H9 (cell line): ENCODE data around the gene PLP2. TPM values are rescaled to one million over a fixed set of nuclear protein-coding genes. Genes with fewer than 3 reads are reported as not detected.

ENCODE experiments used
- DNase-seq: peaks from one replicate; pipeline ENCODE4 v3.0.0-alpha.2; 2017
- H2AFZ ChIP-seq: one replicate; pipeline ENCODE4 v1.6.1; 2013; ENCODE audit warnings: mild to moderate bottlenecking, low read length, control low read depth, moderate library complexity
- H2AK5ac ChIP-seq: 2 replicates; pipeline ENCODE4 v1.6.1; 2013; ENCODE audit warnings: low read length, control low read depth, mixed read lengths; ENCODE audit not compliant: insufficient read length
- H2BK120ac ChIP-seq: one replicate; pipeline ENCODE4 v1.6.1; 2013; ENCODE audit warnings: low read depth, mild to moderate bottlenecking, low read length, control low read depth, inconsistent platforms; ENCODE audit not compliant: poor library complexity, severe bottlenecking
- H2BK12ac ChIP-seq: 2 replicates; pipeline ENCODE4 v1.6.1; 2013; ENCODE audit warnings: low read length, control low read depth, mixed read lengths, low read depth; ENCODE audit not compliant: insufficient read length
- H2BK15ac ChIP-seq: 2 replicates; pipeline ENCODE4 v1.6.1; 2013; ENCODE audit warnings: low read depth, low read length, control low read depth
- H2BK20ac ChIP-seq: one replicate; pipeline ENCODE4 v1.6.1; 2013; ENCODE audit warnings: low read depth, mild to moderate bottlenecking, low read length, control low read depth, inconsistent platforms; ENCODE audit not compliant: poor library complexity, severe bottlenecking
- H2BK5ac ChIP-seq: 2 replicates; pipeline ENCODE4 v1.6.1; 2013; ENCODE audit warnings: low read length, control low read depth, mixed read lengths; ENCODE audit not compliant: insufficient read length
- H3K14ac ChIP-seq: 2 replicates; pipeline ENCODE4 v1.6.1; 2013; ENCODE audit warnings: low read length, control low read depth; ENCODE audit not compliant: insufficient read depth
- H3K18ac ChIP-seq: 2 replicates; pipeline ENCODE4 v1.6.1; 2013; ENCODE audit warnings: low read depth, mild to moderate bottlenecking, mixed read lengths, low read length, control low read depth; ENCODE audit not compliant: insufficient read length
- H3K23ac ChIP-seq: 2 replicates; pipeline ENCODE4 v1.6.1; 2013; ENCODE audit warnings: low read length, control low read depth, mixed read lengths, low read depth; ENCODE audit not compliant: insufficient read length
- H3K23me2 ChIP-seq: 2 replicates; pipeline ENCODE4 v1.6.1; 2013; ENCODE audit warnings: low read depth, mild to moderate bottlenecking, mixed read lengths, low read length, control low read depth; ENCODE audit not compliant: insufficient read length, poor library complexity, severe bottlenecking
- H3K27ac ChIP-seq: 2 replicates; pipeline ENCODE4 v1.5.1; 2013; ENCODE audit warnings: low read length, control low read depth, mixed read lengths, low read depth; ENCODE audit not compliant: insufficient read length
- H3K27me3 ChIP-seq: 2 replicates; pipeline ENCODE4 v1.6.1; 2013; ENCODE audit warnings: low read length, control low read depth, inconsistent platforms; ENCODE audit not compliant: insufficient read depth
- H3K4ac ChIP-seq: 2 replicates; pipeline ENCODE4 v1.6.1; 2013; ENCODE audit warnings: low read depth, mild to moderate bottlenecking, control low read depth, inconsistent platforms, low read length, moderate library complexity
- H3K4me1 ChIP-seq: 2 replicates; pipeline ENCODE4 v1.6.1; 2013; ENCODE audit warnings: low read length, control low read depth, inconsistent platforms; ENCODE audit not compliant: insufficient read depth
- H3K4me2 ChIP-seq: 2 replicates; pipeline ENCODE4 v1.6.1; 2013; ENCODE audit warnings: low read length, control low read depth, mixed read lengths; ENCODE audit not compliant: insufficient read length, insufficient read depth
- H3K56ac ChIP-seq: 2 replicates; pipeline ENCODE4 v1.6.1; 2013; ENCODE audit warnings: low read depth, mild to moderate bottlenecking, mixed read lengths, low read length, control low read depth; ENCODE audit not compliant: insufficient read length
- H3K79me1 ChIP-seq: 2 replicates; pipeline ENCODE4 v1.6.1; 2013; ENCODE audit warnings: low read depth, mild to moderate bottlenecking, moderate library complexity, low read length, control low read depth, inconsistent platforms; ENCODE audit not compliant: insufficient read depth, poor library complexity, severe bottlenecking
- H3K79me2 ChIP-seq: 2 replicates; pipeline ENCODE4 v1.6.1; 2013; ENCODE audit warnings: low read length, control low read depth, inconsistent platforms; ENCODE audit not compliant: insufficient read depth
- H3K9ac ChIP-seq: 2 replicates; pipeline ENCODE4 v1.6.1; 2013; ENCODE audit warnings: low read length, control low read depth, mixed read lengths; ENCODE audit not compliant: insufficient read length; ENCODE audit errors: extremely low read depth
- H3K9me3 ChIP-seq: one replicate; pipeline ENCODE4 v1.6.1; 2013; ENCODE audit warnings: low read depth, low read length, inconsistent platforms; ENCODE audit not compliant: control insufficient read depth
- H3T11ph ChIP-seq: one replicate; pipeline ENCODE4 v1.6.1; 2013; ENCODE audit warnings: mild to moderate bottlenecking, low read length, control low read depth, inconsistent platforms
- H4K20me1 ChIP-seq: one replicate; pipeline ENCODE4 v1.6.1; 2013; ENCODE audit not compliant: control insufficient read depth, insufficient read length, insufficient read depth
- H4K5ac ChIP-seq: 2 replicates; pipeline ENCODE4 v1.6.1; 2013; ENCODE audit warnings: low read depth, mild to moderate bottlenecking, mixed read lengths, low read length, control low read depth; ENCODE audit not compliant: insufficient read length
- H4K8ac ChIP-seq: replicated peaks from 2 replicates; pipeline ENCODE4 v1.6.1; 2013; ENCODE audit warnings: low read length, control low read depth, mixed read lengths, low read depth; ENCODE audit not compliant: insufficient read length
- H4K91ac ChIP-seq: 2 replicates; pipeline ENCODE4 v1.6.1; 2013; ENCODE audit warnings: low read depth, mild to moderate bottlenecking, moderate library complexity, mixed read lengths, low read length, control low read depth; ENCODE audit not compliant: insufficient read length
- H3K27ac Mint-ChIP-seq, 3 experiments: 2 replicates in 2 of 3; 3 replicates in 1 of 3; pipeline ENCODE4 v1.8.0; 2020 to 2021; ENCODE audit warnings: mixed read lengths in 3 of 3, mild to moderate bottlenecking in 1 of 3, moderate library complexity in 1 of 3
- H3K27me3 Mint-ChIP-seq: 2 replicates; pipeline ENCODE4 v1.8.0; 2021; ENCODE audit warnings: low read depth, mild to moderate bottlenecking, moderate library complexity, mixed read lengths
- H3K36me3 Mint-ChIP-seq, 3 experiments: 2 replicates in 2 of 3; 3 replicates in 1 of 3; pipeline ENCODE4 v1.8.0; 2020 to 2021; ENCODE audit warnings: low read depth in 3 of 3, mixed read lengths in 3 of 3; ENCODE audit not compliant: insufficient read depth in 1 of 3
- H3K4me1 Mint-ChIP-seq, 2 experiments: 2 replicates each; pipeline ENCODE4 v1.8.0; 2020; ENCODE audit warnings: mixed read lengths in 2 of 2
- H3K4me3 Mint-ChIP-seq, 2 experiments: 2 replicates in 1 of 2; 3 replicates in 1 of 2; pipeline ENCODE4 v1.8.0; 2020 to 2021; ENCODE audit warnings: mild to moderate bottlenecking in 2 of 2, mixed read lengths in 2 of 2, moderate library complexity in 1 of 2
- H3K9me3 Mint-ChIP-seq, 2 experiments: 2 replicates in 1 of 2; 3 replicates in 1 of 2; pipeline ENCODE4 v1.8.0; 2020; ENCODE audit warnings: mild to moderate bottlenecking in 2 of 2, mixed read lengths in 2 of 2, moderate library complexity in 1 of 2
- CTCF ChIP-seq: fragments of 200-600 bp; sonication (generic); conservative IDR thresholded peaks from 3 replicates; pipeline ENCODE4 v1.8.0; 2021; ENCODE audit warnings: antibody characterized with exemption, mild to moderate bottlenecking
- WGBS: extraction: QIAGEN DNeasy Blood & Tissue Kit; methylation state at CpG from one replicate; pipeline ENCODE4 v1.1.7; 2013; ENCODE audit warnings: missing lambda C conversion rate, low lambda C conversion rate, mixed read lengths; ENCODE audit not compliant: insufficient read length; ENCODE audit errors: extremely low coverage; 5-methylcytosine and 5-hydroxymethylcytosine counted together
- total RNA-seq: library from RNA; stranded (reverse); gene quantifications from 2 replicates; pipeline ENCODE4 v1.2.1, GENCODE V29; 2021

Gene PLP2
- total RNA-seq, 1 experiment from 2014 or later, result 11.7 TPM

GRCh38 chrX:49187526-49187925 lies 15.8 kb downstream of the PLP2 start:
- Histone ChIP-seq H3K79me2 (no peaks in the 10 kb centered on the region), H3K4me2 (peak overlapping the region; percentile 49)

More at GRCh38 chrX:49187526-49187925, 15.8 kb downstream of the PLP2 start:
- WGBS, result no CpG with 5 or more reads among the region's 10 CpGs
- no peak overlapping the region for H3K23ac ChIP-seq
- peaks cover 10 to 32% of the 10 kb centered on the region in 2 experiments for H3K4me1 Mint-ChIP-seq
- no peak for TF ChIP-seq CTCF
- no peak overlapping the region for H3K27ac ChIP-seq
- peaks cover 8% of the 10 kb centered on the region for H3K9me3 ChIP-seq
- no peak overlapping the region for H2BK120ac ChIP-seq
- peaks cover 7 to 18% (median 8%) of the 10 kb centered on the region in 3 experiments; a peak in 6 of 7 replicates for H3K36me3 Mint-ChIP-seq
- H3K9me3 Mint-ChIP-seq, result peaks cover 66 to 71% of the 10 kb centered on the region in 2 experiments
- H3K56ac ChIP-seq, result no peak overlapping the region
- no peak overlapping the region for H2BK20ac ChIP-seq
- H3K18ac ChIP-seq, result no peak overlapping the region
- H3K27ac Mint-ChIP-seq, result no peak overlapping the region
- H4K8ac ChIP-seq, result no peak overlapping the region
- H3K27me3 Mint-ChIP-seq, result peaks cover 2% of the 10 kb centered on the region; the same call in 1 of the 2 replicates
- no peaks in the 10 kb centered on the region for H3K4me1 ChIP-seq
- H3K4ac ChIP-seq, result no peak overlapping the region
- H3K79me1 ChIP-seq, result no peaks in the 10 kb centered on the region
- no peaks in the 10 kb centered on the region for H4K20me1 ChIP-seq
- DNase-seq, result no peak
- peak overlapping the region; percentile 69 to 84; a peak in 4 of 5 replicates for H3K4me3 Mint-ChIP-seq
- no peak overlapping the region for H2AFZ ChIP-seq
- no peak overlapping the region for H4K5ac ChIP-seq
- no peak overlapping the region for H3K14ac ChIP-seq
- H2BK5ac ChIP-seq, result no peak overlapping the region
- no peak overlapping the region for H2BK12ac ChIP-seq
- no peak overlapping the region for H2BK15ac ChIP-seq
- H3K23me2 ChIP-seq, result peaks cover 15% of the 10 kb centered on the region
- H3K9ac ChIP-seq, result no peak overlapping the region
- H4K91ac ChIP-seq, result no peak overlapping the region
- H3K27me3 ChIP-seq, result no peaks in the 10 kb centered on the region
- H2AK5ac ChIP-seq, result no peak overlapping the region
- H3T11ph ChIP-seq, result no peak overlapping the region
